ENCODE data around the gene XCL1. TPM values are rescaled to one million over a fixed set of nuclear protein-coding genes. Genes with fewer than 3 reads are reported as not detected.
A peak's percentile ranks its signal among the peaks of the same experiment; 100 is the strongest.

Gene XCL1
- polyA plus RNA-seq, 3 donors = 0.07 TPM; not detected in 2

- intact Hi-C loops (cut with micrococcal nuclease) = no loop called here
- DNase-seq = no peak
- Mint-ChIP-seq H3K36me3 (no peaks in the 10 kb centered on the region), H3K4me1 (peaks cover 20% of the 10 kb centered on the region), H3K27me3 (ENCODE audit: low read depth in 3 of 3) (peaks cover 1 to 3% (median 2%) of the 10 kb centered on the region in 3 donors), H3K27ac (peak overlapping the region in 1 of 7 donors; percentile 55), H3K4me3 (no peak overlapping the region), H3K9me3 (peaks cover 0 to 9% (median 0%) of the 10 kb centered on the region in 7 donors)
- Histone ChIP-seq H3K9ac (ENCODE audit: insufficient read depth, low read length, poor library complexity, severe bottlenecking) (no peak overlapping the region), H2AFZ (ENCODE audit: insufficient read depth, low read depth, low read length, poor library complexity, severe bottlenecking) (no peak overlapping the region), H3K4me2 (replicated peaks; ENCODE audit: extremely low read depth, low read length, poor library complexity, severe bottlenecking) (no peak overlapping the region), H3K36me3 (replicated peaks in 1 of 2; ENCODE audit: control insufficient read depth in 1 of 2, insufficient read depth in 2 of 2, low read length in 2 of 2) (no peaks in the 10 kb centered on the region), H3K4me3 (replicated peaks in 1 of 3; ENCODE audit: low read depth in 2 of 3, low read length in 3 of 3) (no peak overlapping the region), H3K27me3 (ENCODE audit: control insufficient read depth in 2 of 2, insufficient read depth in 2 of 2, low read length in 2 of 2) (no peaks in the 10 kb centered on the region), H4K20me1 (ENCODE audit: insufficient read depth, low read length) (no peaks in the 10 kb centered on the region), H3K4me1 (ENCODE audit: control insufficient read depth in 1 of 2, insufficient read depth in 2 of 2, low read length in 2 of 2) (peaks cover 14 to 21% of the 10 kb centered on the region in 2 donors), H3K9me3 (replicated peaks in 1 of 2; ENCODE audit: control insufficient read depth in 1 of 2, insufficient read depth in 1 of 2, low read length in 2 of 2) (no peaks in the 10 kb centered on the region), H3K27ac (ENCODE audit: low read depth in 1 of 2, low read length in 2 of 2) (no peak overlapping the region), H3K79me2 (ENCODE audit: insufficient read depth, low read length) (no peaks in the 10 kb centered on the region)
- WGBS (ENCODE audit: insufficient coverage) = no CpG with 5 or more reads among the region's 2 CpGs
- no peak for TF ChIP-seq CTCF (IDR thresholded peaks at IDR 0.05)
These were observed 14.4 kb upstream of the XCL1 start for GRCh38 chr1:168561989-168562388.

- H4K20me1 ChIP-seq (ENCODE audit: insufficient read depth, low read length) = no peaks in the 10 kb centered on the region
- no peak overlapping the region for H2AFZ ChIP-seq (ENCODE audit: insufficient read depth, low read depth, low read length, poor library complexity, severe bottlenecking)
- TF ChIP-seq CTCF (IDR thresholded peaks at IDR 0.05) = no peak
- H3K27ac ChIP-seq (ENCODE audit: low read depth in 1 of 2, low read length in 2 of 2) = no peak overlapping the region
- no peaks in the 10 kb centered on the region for H3K27me3 ChIP-seq (ENCODE audit: control insufficient read depth in 2 of 2, insufficient read depth in 2 of 2, low read length in 2 of 2)
- peaks cover 17% of the 10 kb centered on the region for H3K4me1 Mint-ChIP-seq
- peaks cover 11 to 15% of the 10 kb centered on the region in 2 donors for H3K4me1 ChIP-seq (ENCODE audit: control insufficient read depth in 1 of 2, insufficient read depth in 2 of 2, low read length in 2 of 2)
- no peak overlapping the region for H3K4me3 Mint-ChIP-seq
- H3K4me2 ChIP-seq (replicated peaks; ENCODE audit: extremely low read depth, low read length, poor library complexity, severe bottlenecking) = no peak overlapping the region
- peaks cover 1 to 4% (median 3%) of the 10 kb centered on the region in 3 donors for H3K27me3 Mint-ChIP-seq (ENCODE audit: low read depth in 3 of 3)
- no peak overlapping the region for H3K9ac ChIP-seq (ENCODE audit: insufficient read depth, low read length, poor library complexity, severe bottlenecking)
- H3K27ac Mint-ChIP-seq = no peak overlapping the region
- no CpG with 5 or more reads among the region's 4 CpGs for WGBS (ENCODE audit: insufficient coverage)
- H3K9me3 Mint-ChIP-seq = peaks cover 0 to 9% (median 0%) of the 10 kb centered on the region in 7 donors
- no peak overlapping the region for H3K4me3 ChIP-seq (replicated peaks in 1 of 3; ENCODE audit: low read depth in 2 of 3, low read length in 3 of 3)
- H3K36me3 ChIP-seq (replicated peaks in 1 of 2; ENCODE audit: control insufficient read depth in 1 of 2, insufficient read depth in 2 of 2, low read length in 2 of 2) = no peaks in the 10 kb centered on the region
- DNase-seq = no peak
- H3K9me3 ChIP-seq (replicated peaks in 1 of 2; ENCODE audit: control insufficient read depth in 1 of 2, insufficient read depth in 1 of 2, low read length in 2 of 2) = no peaks in the 10 kb centered on the region
- H3K36me3 Mint-ChIP-seq = no peaks in the 10 kb centered on the region
- intact Hi-C loops (cut with micrococcal nuclease) = no loop called here
- H3K79me2 ChIP-seq (ENCODE audit: insufficient read depth, low read length) = no peaks in the 10 kb centered on the region
These were observed 10.6 kb upstream of the XCL1 start for GRCh38 chr1:168565825-168566224.
